HEK293 (cell line): Measurements from ENCODE around the gene DNAH6.

Experiments
- PRDM1 ChIP-seq: fragments of 450-650 bp; formaldehyde crosslinking; IDR thresholded peaks from 2 replicates; pipeline ENCODE4; 2016; ENCODE audit warnings: missing biosample characterization, missing genetic modification characterization
- ZNF621 ChIP-seq: fragments of 450-650 bp; formaldehyde crosslinking; IDR thresholded peaks from 2 replicates; pipeline ENCODE4 v1.5.1; 2017; ENCODE audit warnings: missing biosample characterization, missing genetic modification characterization

DNA sequence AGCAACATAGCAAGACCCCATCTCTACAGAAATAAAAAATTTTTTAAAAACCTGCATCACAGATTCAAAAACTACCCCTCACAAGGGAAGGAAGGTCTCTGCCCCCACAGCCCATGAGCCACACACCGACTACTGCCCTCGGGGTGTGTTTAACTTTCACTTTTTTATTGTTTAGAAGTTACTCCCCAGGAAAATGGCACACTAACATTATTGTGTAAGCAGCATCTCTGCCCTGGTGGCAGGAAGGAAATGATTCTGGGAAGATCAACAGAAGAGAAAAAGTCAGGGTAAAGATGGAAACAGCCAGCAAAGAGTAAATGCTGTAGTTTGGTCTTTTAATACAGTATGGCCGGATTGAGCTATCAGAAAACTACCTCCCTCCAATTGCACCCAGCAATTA, 342.6 kb downstream of the DNAH6 start:
- TF ChIP-seq PRDM1 (tag by site-specific recombination), result no peak
- TF ChIP-seq ZNF621, result no peak
